Panc1 (cell line): Measurements from ENCODE around the gene TAGLN2.

ENCODE experiments used
- TF ChIP-seq, protein P1 (sequence below), 2 experiments: IDR thresholded peaks; 2 replicates each; pipeline ENCODE4 v1.6.1; 2011 to 2012; ENCODE audit warnings: low read depth in 2 of 2, control low read depth in 1 of 2, low read length in 1 of 2, mild to moderate bottlenecking in 1 of 2, moderate library complexity in 1 of 2; ENCODE audit not compliant: insufficient read depth in 1 of 2
- TF ChIP-seq, protein P2 (sequence below): fragments of 450-650 bp; IDR thresholded peaks from 2 replicates; pipeline ENCODE4 v1.5.1; 2017; ENCODE audit warnings: mild to moderate bottlenecking

DNA sequence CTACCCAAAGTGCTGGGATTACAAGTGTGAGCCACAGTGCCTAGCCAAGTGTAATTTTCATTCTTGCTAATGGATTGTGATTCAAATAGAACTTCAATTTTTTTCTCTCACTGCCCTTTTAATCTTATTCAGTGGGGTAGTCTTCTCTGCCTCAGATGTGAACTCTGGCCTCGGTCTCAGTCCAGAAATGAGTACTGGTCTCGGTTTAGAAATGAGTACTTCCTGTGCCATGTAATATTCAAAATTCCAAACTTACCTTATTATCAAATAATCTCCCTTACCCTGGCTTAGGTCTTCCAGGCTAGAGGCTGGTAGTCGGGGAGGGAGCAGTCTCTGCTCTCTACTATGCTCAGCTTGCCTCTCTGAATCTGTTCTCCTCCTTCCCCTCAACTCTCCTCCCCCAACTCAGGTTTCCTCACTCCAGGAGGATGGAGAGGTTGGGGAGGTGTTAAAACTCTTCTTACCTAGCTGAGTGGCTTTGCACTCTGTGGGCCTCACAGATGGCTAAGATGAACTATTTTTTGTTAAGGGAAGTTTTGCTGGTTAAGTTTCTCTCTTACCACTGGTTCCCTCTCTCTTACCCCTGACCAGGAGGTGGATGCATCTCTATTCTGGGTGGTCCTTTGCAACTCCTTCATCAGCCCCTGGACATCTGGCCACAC, 33.5 kb upstream of the TAGLN2 start:
- TF ChIP-seq, protein P1, sequence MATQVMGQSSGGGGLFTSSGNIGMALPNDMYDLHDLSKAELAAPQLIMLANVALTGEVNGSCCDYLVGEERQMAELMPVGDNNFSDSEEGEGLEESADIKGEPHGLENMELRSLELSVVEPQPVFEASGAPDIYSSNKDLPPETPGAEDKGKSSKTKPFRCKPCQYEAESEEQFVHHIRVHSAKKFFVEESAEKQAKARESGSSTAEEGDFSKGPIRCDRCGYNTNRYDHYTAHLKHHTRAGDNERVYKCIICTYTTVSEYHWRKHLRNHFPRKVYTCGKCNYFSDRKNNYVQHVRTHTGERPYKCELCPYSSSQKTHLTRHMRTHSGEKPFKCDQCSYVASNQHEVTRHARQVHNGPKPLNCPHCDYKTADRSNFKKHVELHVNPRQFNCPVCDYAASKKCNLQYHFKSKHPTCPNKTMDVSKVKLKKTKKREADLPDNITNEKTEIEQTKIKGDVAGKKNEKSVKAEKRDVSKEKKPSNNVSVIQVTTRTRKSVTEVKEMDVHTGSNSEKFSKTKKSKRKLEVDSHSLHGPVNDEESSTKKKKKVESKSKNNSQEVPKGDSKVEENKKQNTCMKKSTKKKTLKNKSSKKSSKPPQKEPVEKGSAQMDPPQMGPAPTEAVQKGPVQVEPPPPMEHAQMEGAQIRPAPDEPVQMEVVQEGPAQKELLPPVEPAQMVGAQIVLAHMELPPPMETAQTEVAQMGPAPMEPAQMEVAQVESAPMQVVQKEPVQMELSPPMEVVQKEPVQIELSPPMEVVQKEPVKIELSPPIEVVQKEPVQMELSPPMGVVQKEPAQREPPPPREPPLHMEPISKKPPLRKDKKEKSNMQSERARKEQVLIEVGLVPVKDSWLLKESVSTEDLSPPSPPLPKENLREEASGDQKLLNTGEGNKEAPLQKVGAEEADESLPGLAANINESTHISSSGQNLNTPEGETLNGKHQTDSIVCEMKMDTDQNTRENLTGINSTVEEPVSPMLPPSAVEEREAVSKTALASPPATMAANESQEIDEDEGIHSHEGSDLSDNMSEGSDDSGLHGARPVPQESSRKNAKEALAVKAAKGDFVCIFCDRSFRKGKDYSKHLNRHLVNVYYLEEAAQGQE (IDR thresholded peaks at IDR 0.05; ENCODE audit: insufficient read depth in 1 of 2, low read depth in 2 of 2, low read length in 1 of 2), result no peak
- TF ChIP-seq, protein P2, sequence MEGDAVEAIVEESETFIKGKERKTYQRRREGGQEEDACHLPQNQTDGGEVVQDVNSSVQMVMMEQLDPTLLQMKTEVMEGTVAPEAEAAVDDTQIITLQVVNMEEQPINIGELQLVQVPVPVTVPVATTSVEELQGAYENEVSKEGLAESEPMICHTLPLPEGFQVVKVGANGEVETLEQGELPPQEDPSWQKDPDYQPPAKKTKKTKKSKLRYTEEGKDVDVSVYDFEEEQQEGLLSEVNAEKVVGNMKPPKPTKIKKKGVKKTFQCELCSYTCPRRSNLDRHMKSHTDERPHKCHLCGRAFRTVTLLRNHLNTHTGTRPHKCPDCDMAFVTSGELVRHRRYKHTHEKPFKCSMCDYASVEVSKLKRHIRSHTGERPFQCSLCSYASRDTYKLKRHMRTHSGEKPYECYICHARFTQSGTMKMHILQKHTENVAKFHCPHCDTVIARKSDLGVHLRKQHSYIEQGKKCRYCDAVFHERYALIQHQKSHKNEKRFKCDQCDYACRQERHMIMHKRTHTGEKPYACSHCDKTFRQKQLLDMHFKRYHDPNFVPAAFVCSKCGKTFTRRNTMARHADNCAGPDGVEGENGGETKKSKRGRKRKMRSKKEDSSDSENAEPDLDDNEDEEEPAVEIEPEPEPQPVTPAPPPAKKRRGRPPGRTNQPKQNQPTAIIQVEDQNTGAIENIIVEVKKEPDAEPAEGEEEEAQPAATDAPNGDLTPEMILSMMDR, result no peak
